Osteoblast (primary cell): ENCODE results near the gene XBP1. TPM values are rescaled to one million over a fixed set of nuclear protein-coding genes. Genes with fewer than 3 reads are reported as not detected.
"Not testable (repeated sequence)": the region's sequence is repeated elsewhere in the genome, so short reads cannot be mapped to it uniquely, and the experiment has no call there.

Source experiments
- DNase-seq: peaks from one replicate; pipeline ENCODE4 v3.0.0; 2011; ENCODE audit warnings: low spot score, mixed read lengths; ENCODE audit not compliant: insufficient read length; ENCODE audit errors: missing footprints
- H2AFZ ChIP-seq: 2 replicates; pipeline ENCODE4 v1.6.0; 2011; ENCODE audit warnings: mild to moderate bottlenecking, low read length
- H3K27ac ChIP-seq: 2 replicates; pipeline ENCODE4 v1.5.1; 2011; ENCODE audit warnings: mild to moderate bottlenecking, low read depth, low read length, moderate library complexity
- H3K27me3 ChIP-seq: 2 replicates; pipeline ENCODE4 v1.6.0; 2012; ENCODE audit warnings: mild to moderate bottlenecking, control low read depth, inconsistent platforms, low read length, moderate library complexity; ENCODE audit not compliant: insufficient read depth
- H3K36me3 ChIP-seq: 2 replicates; pipeline ENCODE4 v1.5.1; 2011; ENCODE audit warnings: mild to moderate bottlenecking, low read length, control low read depth, moderate library complexity; ENCODE audit not compliant: insufficient read depth
- H3K4me1 ChIP-seq: 2 replicates; pipeline ENCODE4 v1.5.1; 2011; ENCODE audit warnings: mild to moderate bottlenecking, low read length, control low read depth, moderate library complexity; ENCODE audit not compliant: insufficient read depth
- H3K4me2 ChIP-seq: 2 replicates; pipeline ENCODE4 v1.6.0; 2011; ENCODE audit warnings: mild to moderate bottlenecking, low read length; ENCODE audit not compliant: insufficient read depth
- H3K4me3 ChIP-seq: fragments of 200-600 bp; sonication (generic); 3 replicates; pipeline ENCODE4 v1.5.1; 2012; ENCODE audit warnings: mild to moderate bottlenecking, low read length, inconsistent platforms; ENCODE audit not compliant: insufficient read depth
- H3K79me2 ChIP-seq: 2 replicates; pipeline ENCODE4 v1.6.0; 2012; ENCODE audit warnings: mild to moderate bottlenecking, low read length, control low read depth, inconsistent platforms; ENCODE audit not compliant: insufficient read depth
- H3K9me3 ChIP-seq: 2 replicates; pipeline ENCODE4 v1.5.1; 2011; ENCODE audit warnings: low read depth, low read length, control low read depth
- H4K20me1 ChIP-seq: 2 replicates; pipeline ENCODE4 v1.6.0; 2012; ENCODE audit warnings: mild to moderate bottlenecking, low read length, control low read depth; ENCODE audit not compliant: insufficient read depth
- CTCF ChIP-seq: IDR thresholded peaks from 2 replicates; pipeline ENCODE4 v1.5.1; 2011; ENCODE audit warnings: mild to moderate bottlenecking, low read depth, low read length, moderate library complexity; ENCODE audit errors: extremely low read depth
- total RNA-seq: library from RNA; depleted of rRNA; stranded (reverse); fragments of >200 nt; gene quantifications from 2 replicates; pipeline ENCODE4 v1.2.3, GENCODE V29; 2012

XBP1 gene
- total RNA-seq, result 199 and 219 TPM in 2 replicates

DNA sequence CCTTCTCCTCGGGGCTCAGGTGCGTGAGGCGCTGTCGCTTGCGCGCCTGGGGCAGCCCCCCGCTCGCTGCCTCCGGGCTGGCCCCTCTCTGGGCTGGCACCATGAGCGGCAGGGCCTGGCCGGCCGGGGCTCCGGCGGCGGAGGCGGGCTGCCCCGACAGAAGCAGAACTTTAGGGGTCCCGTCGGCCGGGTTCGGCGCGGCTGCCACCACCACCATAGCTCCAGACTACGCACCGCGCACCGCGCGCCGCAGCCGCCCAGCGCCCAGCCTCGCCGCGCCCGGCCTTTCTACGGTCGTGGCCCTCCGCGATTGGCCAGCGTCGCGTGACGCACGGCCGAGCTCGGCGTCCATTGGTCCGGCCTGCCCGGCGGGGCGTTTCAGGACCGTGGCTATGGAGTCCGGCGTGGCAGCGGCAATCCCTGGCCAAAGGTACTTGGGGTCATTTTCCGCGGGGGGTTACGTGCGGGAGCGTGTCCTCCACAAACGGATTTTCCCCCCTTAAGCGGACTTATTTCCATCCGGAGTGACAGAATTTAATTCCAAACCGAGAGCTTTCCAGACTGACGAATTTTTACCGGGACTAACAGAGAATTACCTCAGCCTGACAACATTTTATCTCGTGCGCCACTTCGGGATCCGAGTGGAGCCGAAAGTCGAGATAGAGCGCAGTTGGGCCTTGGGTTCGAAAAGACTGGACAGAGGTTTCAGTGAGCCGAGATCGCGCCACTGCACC is at the start of gene XBP1:
XBP1 (minus strand) TSS at position 262 of the 734 bp plus-strand sequence.
- Histone ChIP-seq H4K20me1 (peaks cover 31% of the 10 kb centered on the region), H3K4me1 (peaks cover 17% of the 10 kb centered on the region), H3K4me2 (peak within 1 kb of the TSS; percentile 92), H3K27me3 (no peaks in the 10 kb centered on the region), H3K36me3 (peaks cover 32% of the 10 kb centered on the region), H2AFZ (peak within 1 kb of the TSS; percentile 47), H3K27ac (peak within 1 kb of the TSS; percentile 94), H3K4me3 (peak within 1 kb of the TSS; percentile 86), H3K9me3 (no peaks in the 10 kb centered on the region), H3K79me2 (peaks cover 57% of the 10 kb centered on the region)
- peak; percentile 99 for DNase-seq
- TF ChIP-seq CTCF, result no peak

GRCh38 chr22:28846994-28847393 is 46.6 kb upstream of the XBP1 start:
- no peak for DNase-seq
- Histone ChIP-seq H3K79me2 (no peaks in the 10 kb centered on the region), H3K4me2 (no peak overlapping the region), H2AFZ (no peak overlapping the region), H3K36me3 (no peaks in the 10 kb centered on the region), H3K9me3 (peaks cover 12% of the 10 kb centered on the region), H3K27ac (no peak overlapping the region), H3K4me3 (no peak overlapping the region), H3K27me3 (no peaks in the 10 kb centered on the region), H4K20me1 (no peaks in the 10 kb centered on the region), H3K4me1 (no peaks in the 10 kb centered on the region)
- TF ChIP-seq CTCF, result no peak

DNA sequence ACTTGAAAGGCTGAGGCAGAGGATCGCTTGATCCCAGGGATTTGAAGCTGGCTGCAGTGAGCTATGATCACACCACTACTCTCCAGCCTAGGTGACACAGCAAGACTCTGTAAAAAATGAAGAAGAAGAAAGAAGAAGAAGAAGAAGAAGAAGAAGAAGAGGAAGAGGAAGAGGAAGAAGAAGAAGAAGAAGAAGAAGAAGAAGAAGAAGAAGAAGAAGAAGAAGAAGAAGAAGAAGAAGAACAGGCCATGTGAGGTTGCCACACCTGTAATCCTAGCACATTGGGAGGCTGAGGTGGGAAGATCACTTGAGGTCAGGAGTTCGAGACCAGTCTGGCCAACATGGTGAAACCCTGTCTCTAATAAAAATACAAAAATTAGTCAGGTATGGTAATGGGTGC is 43.9 kb upstream of the XBP1 start:
- H3K27ac ChIP-seq, H3K27me3 ChIP-seq, DNase-seq, H4K20me1 ChIP-seq, H3K79me2 ChIP-seq, H3K4me3 ChIP-seq, H2AFZ ChIP-seq, H3K36me3 ChIP-seq, H3K4me1 ChIP-seq, H3K4me2 ChIP-seq: not testable (repeated sequence)
- H3K9me3 ChIP-seq, result peaks cover 12% of the 10 kb centered on the region

GRCh38 chr22:28843633-28844032 is 43.3 kb upstream of the XBP1 start:
- H3K79me2 ChIP-seq, result no peaks in the 10 kb centered on the region
- peaks cover 12% of the 10 kb centered on the region for H3K9me3 ChIP-seq
- H3K4me3 ChIP-seq, result no peak overlapping the region
- no peak for TF ChIP-seq CTCF
- no peak overlapping the region for H3K4me2 ChIP-seq
- no peak overlapping the region for H3K27ac ChIP-seq
- no peaks in the 10 kb centered on the region for H3K36me3 ChIP-seq
- no peaks in the 10 kb centered on the region for H3K27me3 ChIP-seq
- no peak for DNase-seq
- no peaks in the 10 kb centered on the region for H4K20me1 ChIP-seq
- no peak overlapping the region for H2AFZ ChIP-seq
- H3K4me1 ChIP-seq, result no peaks in the 10 kb centered on the region
